Endometrial microvascular endothelial cells (primary cell): ENCODE results near the gene CACNA1A. TPM values are rescaled to one million over a fixed set of nuclear protein-coding genes. Genes with fewer than 3 reads are reported as not detected.

Experiments used
- in situ Hi-C: cut with HindIII; loops from 2 replicates; pipeline ENCODE4 v1.10.0; 2017; ENCODE audit warnings: low sequenced_read_pairs, low pct_unique_long_range_greater_than_20kb; ENCODE audit errors: inconsistent ontology term
- total RNA-seq: library from RNA; depleted of rRNA; stranded (reverse); fragments of >200 nt; gene quantifications from one replicate; pipeline ENCODE4 v1.2.3, GENCODE V29; 2015; ENCODE audit errors: inconsistent ontology term

CACNA1A gene
- total RNA-seq, 1 donor from 2014 or later: not detected

DNA sequence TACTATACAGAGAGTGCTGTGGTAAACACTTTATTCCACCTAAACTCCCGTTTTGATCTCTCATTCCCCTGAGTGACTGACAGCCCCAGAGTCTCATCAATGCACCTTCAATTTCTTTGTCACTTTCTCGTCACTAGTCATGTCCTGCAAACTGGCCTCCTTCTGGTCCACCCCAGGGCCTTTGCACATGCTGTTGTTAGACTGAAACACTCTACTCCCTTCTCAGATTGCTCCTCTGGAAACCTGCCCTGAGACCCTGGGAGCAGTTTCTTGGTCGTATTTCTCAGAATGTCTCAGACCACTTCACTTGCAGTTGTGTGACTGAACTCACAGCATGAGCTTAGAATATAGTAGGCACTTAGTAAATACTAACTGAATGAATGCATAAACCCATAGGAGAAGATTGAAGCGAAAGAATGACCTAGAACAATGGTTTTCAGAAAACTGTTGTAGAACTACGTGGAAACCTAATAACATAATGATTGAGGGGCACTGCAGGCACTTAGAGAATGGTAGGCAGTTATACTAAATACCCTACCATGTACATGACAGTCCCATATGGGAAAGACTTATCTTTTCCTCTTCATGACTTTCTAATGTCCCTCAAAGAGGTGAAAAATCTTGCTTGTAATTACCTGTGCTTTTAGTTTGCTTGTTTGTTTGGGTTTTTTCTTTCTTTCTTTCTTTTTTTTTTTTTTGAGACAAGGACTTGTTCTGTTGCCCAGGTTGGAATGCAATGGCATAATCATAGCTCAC, 211.3 kb downstream of the CACNA1A start:
- in situ Hi-C loops: no loop called here

- in situ Hi-C loops: no loop called here
These were observed 214.4 kb downstream of the CACNA1A start for GRCh38 chr19:13291913-13292312.

- in situ Hi-C loops: no loop called here
These were observed 215.5 kb downstream of the CACNA1A start for GRCh38 chr19:13290741-13291140.

- in situ Hi-C loops: no loop called here
These were observed 217.0 kb downstream of the CACNA1A start for GRCh38 chr19:13289295-13289694.

DNA sequence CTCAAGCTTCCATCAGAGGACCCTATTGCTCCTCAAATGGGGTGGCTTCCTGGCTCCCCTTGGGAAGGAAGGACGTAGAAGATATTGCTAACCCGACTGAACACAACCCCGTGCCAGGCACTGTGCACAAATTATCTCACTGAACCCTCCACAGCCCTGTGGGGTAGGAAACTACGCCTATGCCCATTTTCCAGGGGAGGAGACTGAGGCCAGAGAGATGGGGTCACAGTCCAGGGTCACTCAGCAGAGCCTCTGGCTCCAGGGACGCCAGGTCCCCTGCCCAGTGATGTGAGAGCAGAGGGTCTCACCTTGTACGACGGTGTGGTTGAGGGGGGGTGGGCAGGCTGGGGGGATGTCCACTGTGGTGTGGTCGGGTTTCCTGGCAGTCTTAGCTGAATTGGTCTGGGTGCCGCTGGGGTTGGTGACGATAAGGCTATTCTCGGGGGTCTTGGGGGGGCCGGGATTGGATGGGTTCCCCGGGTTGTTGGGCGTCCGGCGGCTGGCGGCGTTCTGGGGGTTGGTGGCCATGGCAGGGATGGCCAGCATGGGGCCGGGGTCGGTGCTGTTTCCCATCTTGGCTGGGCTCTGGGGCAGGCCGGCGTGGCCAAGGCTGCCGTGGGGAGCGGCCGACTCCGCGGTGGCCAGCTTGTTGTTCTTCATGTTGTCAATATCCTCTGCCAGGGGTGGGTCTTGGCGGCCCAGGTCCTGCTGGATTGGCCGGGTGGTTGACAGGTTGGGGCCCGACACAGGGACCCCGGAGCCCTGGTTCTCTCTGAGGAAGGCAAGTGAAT, 219.9 kb downstream of the CACNA1A start:
- in situ Hi-C loops: no loop called here

DNA sequence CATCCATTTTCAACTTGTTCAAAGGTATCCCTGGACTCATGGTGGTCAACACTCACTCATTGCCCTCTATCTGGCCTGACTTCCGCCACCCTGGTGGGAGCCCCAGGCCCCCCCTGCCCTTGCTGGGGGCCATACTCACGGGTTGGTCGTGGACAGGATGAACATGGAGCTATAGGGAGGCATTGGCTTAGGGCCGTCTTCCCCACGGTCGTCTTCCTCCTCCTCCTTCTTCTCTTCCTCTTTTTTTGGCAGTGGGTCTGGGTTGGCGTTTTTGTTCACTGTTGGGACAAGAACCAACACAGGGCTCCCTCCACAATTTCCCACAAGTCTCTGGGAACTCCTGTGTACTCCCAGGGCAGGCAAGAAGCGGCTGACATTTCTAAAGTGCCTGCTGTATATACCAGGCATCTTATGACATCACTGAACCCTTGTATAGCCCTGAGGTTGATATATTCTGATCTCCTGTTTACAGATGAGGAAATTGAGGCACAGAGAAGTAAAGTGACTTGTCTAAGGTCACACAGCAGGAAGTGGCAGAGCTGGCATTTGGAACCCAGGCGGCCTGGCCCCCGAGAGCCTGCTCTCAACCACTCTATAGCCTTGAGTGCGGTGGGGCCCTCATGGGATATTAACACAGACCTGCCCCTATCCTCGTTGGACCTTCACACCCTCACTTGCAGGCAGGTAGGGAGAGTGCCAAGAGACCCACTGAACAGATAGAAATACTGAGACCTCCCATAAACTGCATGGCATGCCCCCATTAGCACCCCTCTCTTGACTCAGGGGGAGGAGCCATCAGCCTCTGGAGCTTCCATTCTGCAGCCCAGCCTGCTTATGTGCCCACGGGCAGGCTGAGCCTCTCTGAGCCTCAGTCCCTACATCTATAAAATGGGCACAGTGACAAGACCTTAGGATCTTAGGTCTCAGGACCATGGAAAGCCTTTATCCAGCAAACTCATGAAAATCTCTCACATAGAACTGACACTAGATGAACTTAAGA, 221.1 kb downstream of the CACNA1A start:
- in situ Hi-C loops: no loop called here

DNA sequence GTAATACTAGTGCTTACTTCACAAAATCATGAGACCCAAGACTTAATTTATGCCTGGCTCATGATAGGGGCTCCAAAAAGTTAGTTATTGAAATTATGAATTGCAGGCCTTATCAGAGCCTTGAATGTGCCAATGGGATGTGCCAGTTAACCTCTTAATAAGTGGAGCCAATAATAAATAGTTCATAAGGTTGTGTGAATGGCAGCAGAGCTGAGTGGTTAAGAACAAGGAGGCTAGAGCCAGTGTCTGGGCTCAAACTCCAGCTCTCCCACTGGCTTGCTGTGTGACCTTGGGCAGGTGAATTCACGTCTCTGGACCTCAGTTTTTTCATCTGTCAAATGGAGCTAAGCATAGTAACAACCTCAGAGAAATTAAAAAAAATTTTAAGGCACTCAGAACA, 222.4 kb downstream of the CACNA1A start:
- in situ Hi-C loops: no loop called here

- in situ Hi-C loops: no loop called here
These were observed 223.7 kb downstream of the CACNA1A start for GRCh38 chr19:13282486-13283065.

DNA sequence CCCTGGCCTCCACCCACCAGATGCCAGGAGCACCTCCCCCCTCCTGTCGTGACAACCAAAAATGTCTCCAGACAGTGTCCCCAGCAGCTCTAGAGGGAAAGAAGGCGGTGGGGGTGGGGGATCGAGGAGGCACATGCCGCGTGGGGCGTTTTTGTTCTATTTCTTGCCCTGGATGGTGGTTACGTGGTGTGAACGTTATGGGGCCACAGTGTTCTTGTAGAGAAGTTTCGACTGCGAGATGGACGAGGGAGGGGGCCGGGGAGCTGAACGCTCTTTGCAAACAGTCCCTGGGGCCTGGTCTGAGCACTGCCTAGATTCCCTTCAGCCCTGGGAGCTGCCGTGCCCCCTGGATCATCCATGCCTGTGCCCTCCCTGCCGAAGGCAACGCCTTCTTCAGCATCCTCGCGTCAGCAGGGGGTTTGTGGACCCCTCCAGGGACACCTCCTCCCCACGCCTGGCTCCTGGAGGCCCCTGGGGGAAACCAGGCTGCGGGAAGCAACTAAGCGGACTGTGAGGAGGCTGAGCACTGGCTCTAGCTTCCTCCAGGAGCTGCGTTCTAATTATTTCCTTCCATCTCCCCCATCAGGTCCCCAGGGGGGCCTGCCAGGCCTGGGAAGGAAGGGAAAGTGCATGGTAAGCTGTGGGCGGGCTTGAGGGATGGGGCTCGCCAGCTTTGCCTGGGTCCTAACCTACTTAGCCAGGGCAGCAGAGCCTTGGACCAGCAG, 224.6 kb downstream of the CACNA1A start:
- in situ Hi-C loops: no loop called here

- in situ Hi-C loops: no loop called here
These were observed 229.0 kb downstream of the CACNA1A start for GRCh38 chr19:13277104-13277809.

GRCh38 chr19:13275016-13275722, 231.1 kb downstream of the CACNA1A start:
- in situ Hi-C loops: no loop called here

GRCh38 chr19:13270514-13271105, 235.7 kb downstream of the CACNA1A start:
- in situ Hi-C loops: loop anchor here (25.0 kb wide), 1 partner anchor 467 kb away; a partner anchor contains a TSS

DNA sequence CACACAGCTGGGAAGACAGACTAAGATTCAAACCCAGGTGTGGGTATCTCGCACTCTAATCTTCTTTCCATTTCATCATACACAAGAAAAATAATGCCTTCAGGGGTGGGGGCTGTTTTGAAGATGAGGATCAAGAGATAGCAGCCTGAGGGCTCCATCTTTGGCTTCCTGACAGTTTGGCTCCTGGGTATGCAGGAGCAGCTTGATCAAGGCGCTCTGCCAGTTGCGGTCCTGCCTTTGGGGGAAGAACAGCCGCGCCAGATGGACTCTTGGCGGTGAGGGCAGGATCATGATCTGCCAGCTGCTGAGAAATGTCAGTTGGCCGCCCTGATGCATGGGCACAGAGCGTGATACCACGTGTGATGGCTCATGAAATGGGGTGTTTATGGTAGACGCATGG, 236.9 kb downstream of the CACNA1A start:
- in situ Hi-C loops: loop anchor here (25.0 kb wide), 1 partner anchor 468 kb away; a partner anchor contains a TSS

DNA sequence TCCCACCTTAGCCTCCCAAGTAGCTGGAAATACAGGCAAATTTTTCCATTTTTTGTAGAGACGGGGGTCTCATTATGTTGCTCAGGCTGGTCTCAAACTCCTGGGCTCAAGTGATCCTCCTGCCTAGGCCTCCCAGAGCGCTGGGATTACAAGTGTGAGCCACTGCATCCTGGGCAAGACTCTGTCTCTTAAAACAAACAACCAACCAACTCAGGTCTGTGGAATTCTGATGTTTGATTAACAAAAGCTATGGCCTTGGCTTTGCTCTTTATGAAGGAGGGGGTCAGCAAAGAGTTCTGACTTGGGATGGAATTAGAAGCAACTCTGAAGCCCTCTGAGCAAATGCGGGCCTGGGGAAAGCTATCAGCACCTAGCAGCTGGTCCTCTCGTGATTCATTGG, 238.4 kb downstream of the CACNA1A start:
- in situ Hi-C loops: loop anchor here (25.0 kb wide), 1 partner anchor 469 kb away; a partner anchor contains a TSS

GRCh38 chr19:13267131-13267530, 239.1 kb downstream of the CACNA1A start:
- in situ Hi-C loops: loop anchor here (25.0 kb wide), 1 partner anchor 470 kb away; a partner anchor contains a TSS

- in situ Hi-C loops: loop anchor here (25.0 kb wide), 1 partner anchor 475 kb away; a partner anchor contains a TSS
These were observed 243.8 kb downstream of the CACNA1A start for GRCh38 chr19:13262450-13262849.
